GM23248 (cell line): ENCODE results near the gene MX2. TPM values are rescaled to one million over a fixed set of nuclear protein-coding genes. Genes with fewer than 3 reads are reported as not detected.

Experiments
- DNase-seq: peaks from one replicate; pipeline ENCODE4 v3.0.0-alpha.2; 2015
- H2AFZ ChIP-seq: fragments of 200-600 bp; sonication (generic); 2 replicates; pipeline ENCODE4 v1.6.1; 2016; ENCODE audit warnings: antibody characterized with exemption
- H3F3A ChIP-seq: fragments of 200-600 bp; sonication (generic); 2 replicates; pipeline ENCODE4 v1.6.1; 2016; ENCODE audit warnings: mild to moderate bottlenecking, antibody characterized with exemption, mixed run types; ENCODE audit not compliant: insufficient read depth
- H3K27ac ChIP-seq: fragments of 200-600 bp; sonication (generic); 2 replicates; pipeline ENCODE4 v1.5.1; 2016; ENCODE audit warnings: mild to moderate bottlenecking
- H3K27me3 ChIP-seq: fragments of 200-600 bp; sonication (generic); replicated peaks from 2 replicates; pipeline ENCODE4 v1.6.1; 2016; ENCODE audit warnings: mild to moderate bottlenecking; ENCODE audit not compliant: insufficient read depth
- H3K36me3 ChIP-seq: fragments of 200-600 bp; sonication (generic); 2 replicates; pipeline ENCODE4 v1.6.1; 2016; ENCODE audit warnings: low read depth, mild to moderate bottlenecking
- H3K4me1 ChIP-seq: fragments of 200-600 bp; sonication (generic); 2 replicates; pipeline ENCODE4 v1.6.1; 2016; ENCODE audit warnings: mild to moderate bottlenecking; ENCODE audit not compliant: insufficient read depth
- H3K4me2 ChIP-seq: fragments of 200-600 bp; sonication (generic); one replicate; pipeline ENCODE4 v1.6.1; 2016; ENCODE audit warnings: mild to moderate bottlenecking; ENCODE audit not compliant: unreplicated experiment
- H3K4me3 ChIP-seq: fragments of 200-600 bp; sonication (generic); 2 replicates; pipeline ENCODE4 v1.5.1; 2016; ENCODE audit warnings: mild to moderate bottlenecking
- H3K79me2 ChIP-seq: fragments of 200-600 bp; sonication (generic); 2 replicates; pipeline ENCODE4 v1.6.1; 2016; ENCODE audit warnings: mild to moderate bottlenecking; ENCODE audit not compliant: insufficient read depth
- H3K9ac ChIP-seq: fragments of 200-600 bp; sonication (generic); 2 replicates; pipeline ENCODE4 v1.6.1; 2016; ENCODE audit warnings: mild to moderate bottlenecking
- H3K9me2 ChIP-seq: fragments of 200-600 bp; sonication (generic); 2 replicates; pipeline ENCODE4 v1.6.1; 2016; ENCODE audit warnings: mixed run types, mild to moderate bottlenecking, moderate library complexity; ENCODE audit not compliant: insufficient read depth
- H3K9me3 ChIP-seq: fragments of 200-600 bp; sonication (generic); one replicate; pipeline ENCODE4 v1.6.1; 2017; ENCODE audit warnings: low read depth
- H4K20me1 ChIP-seq: fragments of 200-600 bp; sonication (generic); 2 replicates; pipeline ENCODE4 v1.6.0; 2016; ENCODE audit not compliant: insufficient read depth
- EZH2 ChIP-seq: fragments of 200-600 bp; sonication (generic); IDR thresholded peaks from 2 replicates; pipeline ENCODE4 v1.6.1; 2018; ENCODE audit warnings: antibody characterized with exemption, mild to moderate bottlenecking; ENCODE audit not compliant: insufficient read depth, poor library complexity, severe bottlenecking
- EZH2phosphoT487 ChIP-seq: fragments of 200-600 bp; sonication (generic); IDR thresholded peaks from 2 replicates; pipeline ENCODE4 v1.6.1; 2018; ENCODE audit warnings: antibody characterized with exemption, moderate library complexity, mild to moderate bottlenecking, low read depth; ENCODE audit not compliant: insufficient read depth
- WGBS, 2 experiments: methylation state at CpG; one replicate each; pipeline ENCODE4 v1.1.6; 2015 to 2017; ENCODE audit warnings: low lambda C conversion rate in 2 of 2, low coverage in 1 of 2; ENCODE audit errors: missing lambda C conversion rate in 2 of 2; 5-methylcytosine and 5-hydroxymethylcytosine counted together
- in situ Hi-C: fragments of 300-500 bp; cut with MboI; formaldehyde crosslinking; loops from 2 replicates; pipeline ENCODE4 v1.15.0; 2020
- polyA plus RNA-seq: library from polyadenylated mRNA; unstranded; fragments of >200 nt; fragmentation: Nextera tagmentation; extraction: Ambion mirVana; gene quantifications from 2 replicates; pipeline ENCODE4 v1.2.1, GENCODE V29; 2016
- total RNA-seq: library from RNA; depleted of rRNA; stranded (reverse); fragments of >200 nt; shearing (Covaris generic); gene quantifications from 2 replicates; pipeline ENCODE4 v1.2.3, GENCODE V29; 2014

MX2 gene
- total and polyA plus RNA-seq, 2 experiments from 2014 or later, result 0.54 to 0.85 TPM

GRCh38 chr21:41425588-41425953, 63.7 kb downstream of the MX2 start:
- Histone ChIP-seq H3K9ac (peak overlapping the region; percentile 66), H3K4me2 (peak overlapping the region; percentile 90), H3K4me1 (0 out of 2 replicates have a peak, but pooled peaks cover 3% of the 10 kb centered on the region), H3F3A (no peaks in the 10 kb centered on the region), H3K9me3 (no peaks in the 10 kb centered on the region), H3K27ac (no peak overlapping the region), H3K79me2 (no peaks in the 10 kb centered on the region), H3K27me3 (peaks cover 6% of the 10 kb centered on the region), H2AFZ (peak overlapping the region; percentile 80), H4K20me1 (no peaks in the 10 kb centered on the region), H3K4me3 (peak overlapping the region; percentile 78), H3K36me3 (no peaks in the 10 kb centered on the region), H3K9me2 (no peaks in the 10 kb centered on the region)
- DNase-seq, result no peak
- in situ Hi-C loops, result no loop called here
- TF ChIP-seq EZH2phosphoT487, result no peak
- no peak for TF ChIP-seq EZH2
- 63% methylated on average over 7 of the region's 7 CpGs for WGBS, 2 experiments

- H3K79me2 ChIP-seq, result no peaks in the 10 kb centered on the region
- WGBS, 2 experiments, result 2 to 3% methylated on average over 52 to 57 of the region's 65 CpGs
- H3K4me2 ChIP-seq, result peak within 1 kb of the TSS; percentile 90
- H2AFZ ChIP-seq, result peak within 1 kb of the TSS; percentile 80
- TF ChIP-seq EZH2, result no peak
- TF ChIP-seq EZH2phosphoT487, result no peak
- in situ Hi-C loops, result no loop called here
- H4K20me1 ChIP-seq, result no peaks in the 10 kb centered on the region
- H3K36me3 ChIP-seq, result no peaks in the 10 kb centered on the region
- H3K4me3 ChIP-seq, result peak within 1 kb of the TSS; percentile 78
- DNase-seq, result peak; percentile 58
- H3K9ac ChIP-seq, result peak within 1 kb of the TSS; percentile 66
- H3K9me2 ChIP-seq, result no peaks in the 10 kb centered on the region
- 0 out of 2 replicates have a peak, but pooled peaks cover 1% of the 10 kb centered on the region for H3K4me1 ChIP-seq
- no peaks in the 10 kb centered on the region for H3K9me3 ChIP-seq
- no peak within 1 kb of the TSS for H3K27ac ChIP-seq
- H3F3A ChIP-seq, result no peaks in the 10 kb centered on the region
- peaks cover 6% of the 10 kb centered on the region for H3K27me3 ChIP-seq
Measured at GRCh38 chr21:41425954-41426675, 64.3 kb downstream of the MX2 start, which contains the start of gene MX1. Gene MX1 (plus strand): TSS chr21:41426239. CDS start chr21:41432071, 5,832 bp downstream.

- Histone ChIP-seq H3K9ac (peak overlapping the region; percentile 66), H2AFZ (peak overlapping the region; percentile 80), H3K36me3 (no peaks in the 10 kb centered on the region), H3K4me2 (peak overlapping the region; percentile 90), H3K27me3 (peaks cover 6% of the 10 kb centered on the region), H3K27ac (no peak overlapping the region), H3K9me3 (no peaks in the 10 kb centered on the region), H3F3A (no peaks in the 10 kb centered on the region), H4K20me1 (no peaks in the 10 kb centered on the region), H3K4me1 (no peaks in the 10 kb centered on the region), H3K9me2 (no peaks in the 10 kb centered on the region), H3K79me2 (no peaks in the 10 kb centered on the region), H3K4me3 (peak overlapping the region; percentile 78)
- TF ChIP-seq EZH2 (no peak), EZH2phosphoT487 (no peak)
- no peak for DNase-seq
- in situ Hi-C loops, result no loop called here
- 33 to 47% methylated on average over 29 to 41 of the region's 41 CpGs for WGBS, 2 experiments
Measured at GRCh38 chr21:41426676-41427404, 65.0 kb downstream of the MX2 start.

- no peak for DNase-seq
- Histone ChIP-seq H3K36me3 (no peaks in the 10 kb centered on the region), H3K4me3 (no peak overlapping the region), H3K4me1 (no peaks in the 10 kb centered on the region), H3K9me3 (no peaks in the 10 kb centered on the region), H4K20me1 (no peaks in the 10 kb centered on the region), H3K79me2 (no peaks in the 10 kb centered on the region), H3K27me3 (peaks cover 6% of the 10 kb centered on the region), H3K27ac (no peak overlapping the region), H3F3A (no peaks in the 10 kb centered on the region), H3K9me2 (no peaks in the 10 kb centered on the region), H3K9ac (no peak overlapping the region), H3K4me2 (no peak overlapping the region), H2AFZ (no peak overlapping the region)
- 90 to 92% methylated on average over 8 of the region's 8 CpGs for WGBS, 2 experiments
- in situ Hi-C loops, result no loop called here
- TF ChIP-seq EZH2phosphoT487 (no peak), EZH2 (no peak)
Measured at GRCh38 chr21:41427556-41427955, 65.7 kb downstream of the MX2 start.
